H1 (cell line): ENCODE results near the gene NUBP2. TPM values are rescaled to one million over a fixed set of nuclear protein-coding genes. Genes with fewer than 3 reads are reported as not detected.

Experiments
- ASH2L ChIP-seq: fragments of 200-600, 300-600 bp; sonication (generic); IDR thresholded peaks from one replicate; pipeline ENCODE4 v1.7.1; 2017; ENCODE audit warnings: low read length
- CHD1 ChIP-seq: IDR thresholded peaks from 2 replicates; pipeline ENCODE4 v1.6.1; 2012; ENCODE audit warnings: low read depth, low read length, improper control_type of control experiment
- E2F6 ChIP-seq: IDR thresholded peaks from 2 replicates; pipeline ENCODE4 v1.6.1; 2012; ENCODE audit warnings: inconsistent platforms
- HDAC6 ChIP-seq: IDR thresholded peaks from one replicate; pipeline ENCODE4 v1.7.1; 2012; ENCODE audit warnings: low read depth, mild to moderate bottlenecking, inconsistent platforms, low read length, moderate library complexity
- SP1 ChIP-seq: IDR thresholded peaks from 2 replicates; pipeline ENCODE4 v1.6.1; 2011; ENCODE audit warnings: low read depth, low read length
- TEAD4 ChIP-seq: IDR thresholded peaks from 2 replicates; pipeline ENCODE4 v1.6.1; 2012; ENCODE audit warnings: low read depth, low read length, inconsistent platforms, mixed read lengths
- polyA plus RNA-seq, 7 experiments: library from polyadenylated mRNA; depleted of rRNA in 3 of 7; stranded (reverse) in 5 of 7; unstranded in 2 of 7; fragments of >200 nt in 5 of 7; fragments of 200-250 nt in 2 of 7; gene quantifications; 1 replicate in 5 of 7; 2 replicates in 1 of 7; 4 replicates in 1 of 7; pipeline versions ENCODE4 v1.2.1 to v1.2.3, GENCODE V29; 2011 to 2013; ENCODE audit warnings: missing spikeins in 2 of 7, mixed read lengths in 2 of 7
- total RNA-seq: library from RNA; stranded (reverse); fragmentation: NEBNext Ultra II Directional; extraction: Animal tissue kit (Norgen Biotek cat#: 25700); gene quantifications from 2 replicates; pipeline ENCODE4 v1.2.1, GENCODE V29; 2021
- TF ChIP-seq, protein P1 (sequence below): IDR thresholded peaks from 2 replicates; pipeline ENCODE4 v1.6.1; 2011; ENCODE audit warnings: low read depth, mild to moderate bottlenecking, low read length; ENCODE audit not compliant: insufficient read depth
- TF ChIP-seq, protein P2 (sequence below): IDR thresholded peaks from 2 replicates; pipeline ENCODE4 v1.6.1; 2011; ENCODE audit warnings: low read length, improper control_type of control experiment

Gene NUBP2
- total and polyA plus RNA-seq, 2 of the 8 experiments (the other 6 are each of a cell fraction or from before 2014, with no cell fraction given) = 70.3 to 96.9 TPM

DNA sequence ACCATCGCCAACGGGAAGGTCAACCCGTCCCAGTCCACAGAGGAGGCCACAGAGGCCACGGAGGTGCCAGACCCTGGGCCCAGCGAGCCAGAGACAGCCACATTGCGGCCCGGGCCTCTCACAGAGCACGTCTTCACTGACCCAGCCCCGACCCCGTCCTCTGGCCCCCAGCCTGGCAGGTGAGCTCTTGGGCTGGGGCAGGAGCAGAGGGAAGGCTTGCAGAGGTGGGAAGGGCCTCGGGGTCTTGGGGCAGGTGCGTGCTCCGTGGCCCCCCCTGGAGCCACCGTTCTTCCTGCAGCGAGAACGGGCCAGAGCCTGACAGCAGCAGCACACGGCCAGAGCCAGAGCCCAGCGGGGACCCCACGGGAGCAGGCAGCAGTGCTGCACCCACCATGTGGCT lies 16.5 kb upstream of the NUBP2 start (continued):
- TF ChIP-seq, protein P1, sequence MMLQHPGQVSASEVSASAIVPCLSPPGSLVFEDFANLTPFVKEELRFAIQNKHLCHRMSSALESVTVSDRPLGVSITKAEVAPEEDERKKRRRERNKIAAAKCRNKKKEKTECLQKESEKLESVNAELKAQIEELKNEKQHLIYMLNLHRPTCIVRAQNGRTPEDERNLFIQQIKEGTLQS = no peak
- TF ChIP-seq TEAD4 (no peak), E2F6 (no peak), HDAC6 (no peak), SP1 (no peak), CHD1 (no peak), ASH2L (no peak)
- TF ChIP-seq, protein P2, sequence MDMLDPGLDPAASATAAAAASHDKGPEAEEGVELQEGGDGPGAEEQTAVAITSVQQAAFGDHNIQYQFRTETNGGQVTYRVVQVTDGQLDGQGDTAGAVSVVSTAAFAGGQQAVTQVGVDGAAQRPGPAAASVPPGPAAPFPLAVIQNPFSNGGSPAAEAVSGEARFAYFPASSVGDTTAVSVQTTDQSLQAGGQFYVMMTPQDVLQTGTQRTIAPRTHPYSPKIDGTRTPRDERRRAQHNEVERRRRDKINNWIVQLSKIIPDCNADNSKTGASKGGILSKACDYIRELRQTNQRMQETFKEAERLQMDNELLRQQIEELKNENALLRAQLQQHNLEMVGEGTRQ = no peak
